Endothelial cell of umbilical vein (primary cell): Measurements from ENCODE around the gene HLA-DMA. TPM values are rescaled to one million over a fixed set of nuclear protein-coding genes. Genes with fewer than 3 reads are reported as not detected.

Source experiments
- BruUV-seq: library from RNA; stranded (reverse); fragments of 400-500 nt; replicated peaks from 2 replicates; lab custom pipeline; 2021; lab: Mats Ljungman, UMichigan
- CTCF ChIA-PET: fragments of 300-600, 350-600 bp; sonication (Branson Sonifier 250); formaldehyde crosslinking; loops from one replicate; lab custom pipeline; 2021; ENCODE audit warnings: antibody characterized with exemption, inconsistent platforms; lab: Charles Lee
- POLR2A ChIA-PET: fragments of 300-600, 350-600 bp; sonication (Branson Sonifier 250); formaldehyde crosslinking; loops from one replicate; lab custom pipeline; 2021; ENCODE audit warnings: antibody characterized with exemption, inconsistent platforms; lab: Charles Lee
- DNase-seq: peaks from one replicate; pipeline ENCODE4 v3.0.0-alpha.2; 2011; ENCODE audit warnings: low read depth, low spot score
- FAIRE-seq: peaks from 2 replicates; lab custom pipeline; 2011; peaks lifted over from hg19 to GRCh38; lab: Jason Lieb, UNC
- H2AFZ ChIP-seq: 2 replicates; pipeline ENCODE4 v1.6.0; 2012; ENCODE audit warnings: low read depth, low read length, control low read depth, inconsistent platforms
- H3K27ac ChIP-seq: 2 replicates; pipeline ENCODE4 v1.5.1; 2011; ENCODE audit warnings: low read depth, mild to moderate bottlenecking, control low read depth, low read length, moderate library complexity; ENCODE audit not compliant: insufficient read depth
- H3K27me3 ChIP-seq, 2 experiments: 2 replicates each; pipeline versions ENCODE4 v1.6.0 to v1.6.1; 2011; ENCODE audit warnings: low read length in 2 of 2, mixed read lengths in 1 of 2; ENCODE audit not compliant: control insufficient read depth in 2 of 2, insufficient read depth in 2 of 2
- H3K36me3 ChIP-seq, 2 experiments: 2 replicates in 1 of 2; 3 replicates in 1 of 2; pipeline ENCODE4 v1.5.1; 2011; ENCODE audit warnings: low read length in 2 of 2, mild to moderate bottlenecking in 1 of 2, moderate library complexity in 1 of 2; ENCODE audit not compliant: control insufficient read depth in 2 of 2, insufficient read depth in 2 of 2; ENCODE audit errors: extremely low read depth in 1 of 2
- H3K4me1 ChIP-seq: 3 replicates; pipeline ENCODE4 v1.5.1; 2011; ENCODE audit warnings: mild to moderate bottlenecking, low read length; ENCODE audit not compliant: control insufficient read depth, insufficient read depth; ENCODE audit errors: extremely low read depth
- H3K4me2 ChIP-seq: 2 replicates; pipeline ENCODE4 v1.6.1; 2011; ENCODE audit warnings: low read length, control low read depth, mixed read lengths; ENCODE audit not compliant: insufficient read depth
- H3K4me3 ChIP-seq, 3 experiments: fragments of 200-600 bp in 1 of 3; sonication (generic), shearing (Covaris generic) in 1 of 3; replicated peaks in 1 of 3; 2 replicates each; pipeline ENCODE4 v1.5.1; 2011 to 2016; ENCODE audit warnings: control low read depth in 3 of 3, low read length in 3 of 3, mild to moderate bottlenecking in 2 of 3, inconsistent platforms in 1 of 3, low read depth in 1 of 3, moderate library complexity in 1 of 3; ENCODE audit not compliant: insufficient read depth in 1 of 3
- H3K79me2 ChIP-seq: 2 replicates; pipeline ENCODE4 v1.6.0; 2012; ENCODE audit warnings: low read length, inconsistent platforms; ENCODE audit not compliant: control insufficient read depth, insufficient read depth
- H3K9ac ChIP-seq: replicated peaks from 2 replicates; pipeline ENCODE3; 2011; ENCODE audit warnings: low read length, control low read depth; ENCODE audit not compliant: insufficient read depth; ENCODE audit errors: extremely low read depth
- H3K9me1 ChIP-seq: replicated peaks from 3 replicates; pipeline ENCODE4 v1.6.0; 2011; ENCODE audit warnings: mild to moderate bottlenecking, low read length; ENCODE audit not compliant: control insufficient read depth, insufficient read depth; ENCODE audit errors: extremely low read depth
- H3K9me3 ChIP-seq: replicated peaks from 2 replicates; pipeline ENCODE4 v1.5.1; 2012; ENCODE audit warnings: low read length, inconsistent platforms; ENCODE audit not compliant: control insufficient read depth, insufficient read depth
- H4K20me1 ChIP-seq: replicated peaks from 2 replicates; pipeline ENCODE3; 2011; ENCODE audit warnings: mild to moderate bottlenecking, low read length; ENCODE audit not compliant: control insufficient read depth, insufficient read depth; ENCODE audit errors: extremely low read depth
- CTCF ChIP-seq, 2 donors: IDR thresholded peaks; 1 replicate in 1 of 2; 2 replicates in 1 of 2; pipeline ENCODE4 v1.5.1; 2011; ENCODE audit warnings: low read length in 2 of 2, mild to moderate bottlenecking in 2 of 2, moderate library complexity in 2 of 2, control low read depth in 1 of 2, inconsistent platforms in 1 of 2, low read depth in 1 of 2; ENCODE audit not compliant: insufficient read depth in 1 of 2; ENCODE audit errors: extremely low read depth in 1 of 2
- EZH2 ChIP-seq: IDR thresholded peaks from 2 replicates; pipeline ENCODE4 v1.6.1; 2012; ENCODE audit warnings: borderline replicate concordance, low read depth, mild to moderate bottlenecking, moderate library complexity, low read length, inconsistent platforms; ENCODE audit not compliant: severe bottlenecking
- FOS ChIP-seq: IDR thresholded peaks from 2 replicates; pipeline ENCODE4 v1.6.1; 2011; ENCODE audit warnings: mild to moderate bottlenecking, low read length, moderate library complexity, borderline replicate concordance; ENCODE audit not compliant: insufficient read depth
- GATA2 ChIP-seq: IDR thresholded peaks from 2 replicates; pipeline ENCODE4 v1.7.0; 2011; ENCODE audit warnings: low read depth, mild to moderate bottlenecking, moderate library complexity, mixed read lengths, low read length; ENCODE audit not compliant: insufficient read length, insufficient read depth
- JUN ChIP-seq: IDR thresholded peaks from 2 replicates; pipeline ENCODE4 v1.6.1; 2011; ENCODE audit warnings: borderline replicate concordance, low read depth; ENCODE audit not compliant: insufficient read length, insufficient read depth
- MAX ChIP-seq: IDR thresholded peaks from 2 replicates; pipeline ENCODE4 v1.6.1; 2011; ENCODE audit not compliant: insufficient read depth, insufficient read length
- MYC ChIP-seq: IDR thresholded peaks from one replicate; pipeline ENCODE4 v1.6.1; 2011; ENCODE audit warnings: mild to moderate bottlenecking, low read depth, low read length
- POLR2A ChIP-seq: IDR thresholded peaks from 2 replicates; pipeline ENCODE4 v1.6.1; 2012; ENCODE audit warnings: low read depth, mild to moderate bottlenecking, control low read depth, low read length
- POLR2AphosphoS5 ChIP-seq: IDR thresholded peaks from 2 replicates; pipeline ENCODE4 v1.6.1; 2012; ENCODE audit warnings: low read depth, mild to moderate bottlenecking, control low read depth, low read length, moderate library complexity; ENCODE audit not compliant: insufficient read depth
- dilution Hi-C: fragments of 300-500 bp; cut with MboI; formaldehyde crosslinking; loops from one replicate; pipeline ENCODE4 v1.15.0; 2019; ENCODE audit warnings: low sequenced_read_pairs; ENCODE audit not compliant: extremely low pct_ligation_motif_present
- intact Hi-C: fragments of 100-400 bp; cut with micrococcal nuclease; formaldehyde crosslinking; loops from one replicate; pipeline ENCODE4 v1.10.0; 2022
- polyA plus RNA-seq, 4 experiments: library from polyadenylated mRNA; depleted of rRNA in 3 of 4; stranded (reverse) in 3 of 4; unstranded in 1 of 4; fragments of >200 nt; gene quantifications; 2 replicates each; pipeline versions ENCODE4 v1.2.1 to v1.2.3, GENCODE V29; 2011 to 2012; ENCODE audit warnings: missing spikeins in 1 of 4
- total RNA-seq: library from RNA; stranded (reverse); gene quantifications from 2 replicates; pipeline ENCODE4 v1.2.3, GENCODE V29; 2021

The HLA-DMA gene
- total and polyA plus RNA-seq, 2 donors (not counting 3 experiments of a cell fraction or from before 2014, with no cell fraction given): 1.2 to 7.7 TPM

GRCh38 chr6:32975886-32976285 is 23.0 kb upstream of the HLA-DMA start:
- no peak overlapping the region for H3K27ac ChIP-seq
- TF ChIP-seq POLR2AphosphoS5 (no peak), MAX (no peak), GATA2 (no peak), FOS (no peak), POLR2A (no peak), CTCF (IDR thresholded peaks at IDR 0.05; ENCODE audit: extremely low read depth in 1 of 2, insufficient read depth in 1 of 2, low read depth in 1 of 2, low read length in 2 of 2) (no peak), MYC (no peak), EZH2 (no peak), JUN (no peak)
- no peak for FAIRE-seq

More at GRCh38 chr6:32975886-32976285, 23.0 kb upstream of the HLA-DMA start:
- peak overlapping the region in 1 of 3 experiments; percentile 94 for H3K4me3 ChIP-seq
- no peak overlapping the region for H2AFZ ChIP-seq
- peaks cover 75% of the 10 kb centered on the region for H3K79me2 ChIP-seq
- no peaks in the 10 kb centered on the region for H3K9me3 ChIP-seq
- POLR2A ChIA-PET: interaction anchor here (1.0 kb wide), 1 partner anchor 10 kb away, joined by 3 read pairs; no protein-coding TSS in a partner anchor
- no peak overlapping the region for H3K9ac ChIP-seq
- H3K27me3 ChIP-seq: no peaks in the 10 kb centered on the region
- no peaks in the 10 kb centered on the region for H3K9me1 ChIP-seq
- H3K4me1 ChIP-seq: peaks cover 16% of the 10 kb centered on the region
- peaks cover 51 to 58% of the 10 kb centered on the region in 2 experiments for H3K36me3 ChIP-seq
- H3K4me2 ChIP-seq: peak overlapping the region; percentile 69
- CTCF ChIA-PET: interaction anchor here (1.3 to 13.7 kb wide), 3 partner anchors 9 to 43 kb away, joined by 3 to 187 read pairs (median 181); no protein-coding TSS in a partner anchor
- peaks cover 33% of the 10 kb centered on the region for H4K20me1 ChIP-seq
- intact Hi-C loops (loop anchor here (2.0 to 10.0 kb wide), 2 partner anchors 43 to 439 kb away; partner anchors contain the start of genes CUTA and PHF1), dilution Hi-C loops (no loop called here)
- DNase-seq: no peak
- BruUV-seq: no TSS peak
